ENCODE measurements around the gene ZWINT.

The ZWINT gene

GRCh38 chr10:56360967-56361612 lies at the start of gene ZWINT:
Gene ZWINT, minus strand, starts transcription at chr10:56361259. Its CDS starts 23 bp downstream, at chr10:56361236.
- peaks cover 20% of the 10 kb centered on the region for H3K36me3 ChIP-seq
- TF ChIP-seq, protein P1, sequence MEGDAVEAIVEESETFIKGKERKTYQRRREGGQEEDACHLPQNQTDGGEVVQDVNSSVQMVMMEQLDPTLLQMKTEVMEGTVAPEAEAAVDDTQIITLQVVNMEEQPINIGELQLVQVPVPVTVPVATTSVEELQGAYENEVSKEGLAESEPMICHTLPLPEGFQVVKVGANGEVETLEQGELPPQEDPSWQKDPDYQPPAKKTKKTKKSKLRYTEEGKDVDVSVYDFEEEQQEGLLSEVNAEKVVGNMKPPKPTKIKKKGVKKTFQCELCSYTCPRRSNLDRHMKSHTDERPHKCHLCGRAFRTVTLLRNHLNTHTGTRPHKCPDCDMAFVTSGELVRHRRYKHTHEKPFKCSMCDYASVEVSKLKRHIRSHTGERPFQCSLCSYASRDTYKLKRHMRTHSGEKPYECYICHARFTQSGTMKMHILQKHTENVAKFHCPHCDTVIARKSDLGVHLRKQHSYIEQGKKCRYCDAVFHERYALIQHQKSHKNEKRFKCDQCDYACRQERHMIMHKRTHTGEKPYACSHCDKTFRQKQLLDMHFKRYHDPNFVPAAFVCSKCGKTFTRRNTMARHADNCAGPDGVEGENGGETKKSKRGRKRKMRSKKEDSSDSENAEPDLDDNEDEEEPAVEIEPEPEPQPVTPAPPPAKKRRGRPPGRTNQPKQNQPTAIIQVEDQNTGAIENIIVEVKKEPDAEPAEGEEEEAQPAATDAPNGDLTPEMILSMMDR (IDR thresholded peaks at IDR 0.05): no peak
- no peak within 1 kb of the TSS for H3K27ac ChIP-seq
- no peaks in the 10 kb centered on the region for H3K27me3 ChIP-seq
- H3K4me1 ChIP-seq (ENCODE audit: control insufficient read depth in 1 of 2, insufficient read depth in 1 of 2, low read depth in 1 of 2, low read length in 1 of 2): peaks cover 18% of the 10 kb centered on the region in 2 experiments
- H3K4me3 ChIP-seq (ENCODE audit: low read depth in 1 of 2, low read length in 1 of 2): peak within 1 kb of the TSS; percentile 65 to 67
- H3K9me3 ChIP-seq: no peaks in the 10 kb centered on the region

DNA sequence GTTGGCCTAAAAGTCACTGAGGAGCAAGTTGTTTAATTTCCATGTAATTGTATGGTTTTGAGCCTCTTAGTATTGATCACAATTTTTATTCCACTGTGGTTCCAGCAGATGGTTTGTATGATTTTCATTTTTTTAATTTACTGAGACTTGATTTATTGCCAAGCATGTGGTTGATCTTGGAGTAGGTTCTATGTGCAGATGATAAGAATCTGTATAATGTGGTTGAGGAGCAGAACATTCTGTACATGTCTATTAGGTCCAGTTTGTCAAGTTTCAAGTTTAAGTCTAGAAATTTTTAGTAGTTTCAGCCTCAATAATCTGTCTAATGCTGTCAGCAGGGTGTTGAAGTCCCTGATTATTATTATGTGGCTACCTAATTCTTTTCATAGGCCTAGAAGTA lies 22.7 kb upstream of the ZWINT start:
- Histone ChIP-seq H3K27ac (no peak overlapping the region), H3K4me3 (ENCODE audit: low read depth in 1 of 2, low read length in 1 of 2) (no peak overlapping the region), H3K27me3 (no peaks in the 10 kb centered on the region), H3K4me1 (ENCODE audit: control insufficient read depth in 1 of 2, insufficient read depth in 1 of 2, low read depth in 1 of 2, low read length in 1 of 2) (no peaks in the 10 kb centered on the region), H3K36me3 (no peaks in the 10 kb centered on the region), H3K9me3 (no peaks in the 10 kb centered on the region)
- TF ChIP-seq, protein P1 (IDR thresholded peaks at IDR 0.05): no peak

DNA sequence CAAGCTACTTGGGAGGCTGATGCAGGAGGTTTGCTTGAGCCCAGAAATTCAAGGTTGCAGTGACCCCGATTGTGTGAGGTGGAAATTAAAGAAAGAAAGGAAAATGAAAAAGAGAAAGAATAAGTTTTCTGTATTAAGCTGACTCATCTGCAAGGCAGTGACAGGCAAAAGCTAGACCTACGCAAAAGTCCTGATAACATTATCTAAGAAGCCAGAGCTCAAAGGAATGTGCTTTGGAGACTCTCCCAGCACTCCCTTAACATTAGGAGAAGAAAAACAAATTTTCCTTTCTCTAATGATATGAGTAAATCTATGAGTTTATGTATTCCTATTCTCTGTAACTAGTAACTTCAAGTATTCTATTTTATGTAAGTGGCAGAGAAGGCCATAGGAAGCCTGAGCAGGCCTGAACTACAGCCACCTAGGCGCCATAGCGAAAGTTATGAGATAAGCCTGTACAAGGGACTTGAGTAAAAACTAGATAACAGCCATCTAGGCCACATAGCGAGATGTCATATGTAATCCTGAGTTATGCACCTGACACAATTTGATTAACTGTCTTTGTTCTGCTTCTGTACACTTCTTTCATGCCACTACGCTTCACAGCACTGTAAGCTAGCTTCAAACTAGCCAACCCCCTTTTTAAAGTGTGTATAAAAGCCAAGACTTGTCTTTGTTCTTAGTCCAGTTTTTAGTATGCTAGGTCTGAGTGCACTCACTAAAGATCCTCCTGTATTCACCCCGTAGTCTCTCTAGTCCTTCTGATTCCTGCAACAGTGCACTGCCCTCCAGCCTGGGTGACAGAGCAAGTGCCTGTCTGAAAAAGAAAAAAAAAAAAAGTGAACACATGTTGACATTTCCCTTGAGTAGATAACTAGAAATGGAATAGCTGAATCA lies 9.4 kb upstream of the ZWINT start:
- Histone ChIP-seq H3K36me3 (no peaks in the 10 kb centered on the region), H3K27me3 (no peaks in the 10 kb centered on the region), H3K4me3 (ENCODE audit: low read depth in 1 of 2, low read length in 1 of 2) (no peak overlapping the region), H3K9me3 (peaks cover 9% of the 10 kb centered on the region), H3K4me1 (ENCODE audit: control insufficient read depth in 1 of 2, insufficient read depth in 1 of 2, low read depth in 1 of 2, low read length in 1 of 2) (no peaks in the 10 kb centered on the region), H3K27ac (no peak overlapping the region)
- TF ChIP-seq, protein P1 (IDR thresholded peaks at IDR 0.05): no peak

DNA sequence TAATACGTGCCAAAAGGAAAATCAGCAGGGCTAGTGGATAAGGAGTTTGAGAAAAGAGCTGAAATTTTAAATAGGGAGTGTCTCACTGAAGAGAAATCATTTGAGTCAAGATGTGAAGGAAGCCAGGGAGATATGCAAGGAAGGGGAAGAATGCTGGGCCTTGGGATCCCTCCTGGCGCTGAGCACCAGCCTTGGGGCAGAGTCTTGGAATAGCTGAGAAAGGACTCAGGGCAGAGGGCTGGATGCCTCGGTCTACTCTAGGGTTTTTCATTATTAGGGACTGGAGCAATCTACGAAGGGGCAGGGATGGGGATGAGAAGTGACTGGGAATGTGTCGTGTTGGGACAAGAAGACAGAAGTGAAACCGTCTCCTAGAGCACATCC lies 484 bp downstream of the ZWINT start:
- TF ChIP-seq, protein P1 (IDR thresholded peaks at IDR 0.05): no peak
- Histone ChIP-seq H3K27ac (no peak overlapping the region), H3K9me3 (no peaks in the 10 kb centered on the region), H3K36me3 (peaks cover 20% of the 10 kb centered on the region), H3K4me1 (ENCODE audit: control insufficient read depth in 1 of 2, insufficient read depth in 1 of 2, low read depth in 1 of 2, low read length in 1 of 2) (peaks cover 18% of the 10 kb centered on the region in 2 experiments), H3K27me3 (no peaks in the 10 kb centered on the region), H3K4me3 (ENCODE audit: low read depth in 1 of 2, low read length in 1 of 2) (peak overlapping the region; percentile 65 to 67)

GRCh38 chr10:56359837-56360236 lies 1.2 kb downstream of the ZWINT start:
- Histone ChIP-seq H3K27ac (no peak overlapping the region), H3K4me3 (ENCODE audit: low read depth in 1 of 2, low read length in 1 of 2) (no peak overlapping the region), H3K4me1 (ENCODE audit: control insufficient read depth in 1 of 2, insufficient read depth in 1 of 2, low read depth in 1 of 2, low read length in 1 of 2) (peaks cover 18% of the 10 kb centered on the region in 2 experiments), H3K36me3 (peaks cover 20% of the 10 kb centered on the region), H3K27me3 (no peaks in the 10 kb centered on the region), H3K9me3 (no peaks in the 10 kb centered on the region)
- TF ChIP-seq, protein P1 (IDR thresholded peaks at IDR 0.05): no peak
